ENCODE measurements around the gene TYW1B. TPM values are rescaled to one million over a fixed set of nuclear protein-coding genes. Genes with fewer than 3 reads are reported as not detected.
"Not testable (repeated sequence)": the region's sequence is repeated elsewhere in the genome, so short reads cannot be mapped to it uniquely, and the experiment has no call there.

The TYW1B gene
- polyA plus RNA-seq, 3 donors = 0.17 to 2.9 (median 0.31) TPM

GRCh38 chr7:72625721-72626423 lies 202.1 kb downstream of the TYW1B start:
- H2AFZ ChIP-seq (ENCODE audit: insufficient read depth, low read depth, low read length, poor library complexity, severe bottlenecking); H3K9ac ChIP-seq (ENCODE audit: insufficient read depth, low read length, poor library complexity, severe bottlenecking); H3K9me3 ChIP-seq (replicated peaks in 1 of 2; ENCODE audit: control insufficient read depth in 1 of 2, insufficient read depth in 1 of 2, low read length in 2 of 2); H3K36me3 ChIP-seq (replicated peaks in 1 of 2; ENCODE audit: control insufficient read depth in 1 of 2, insufficient read depth in 2 of 2, low read length in 2 of 2); H3K4me2 ChIP-seq (replicated peaks; ENCODE audit: extremely low read depth, low read length, poor library complexity, severe bottlenecking); H3K27ac ChIP-seq (ENCODE audit: low read depth in 1 of 2, low read length in 2 of 2); H3K4me3 Mint-ChIP-seq; H3K4me3 ChIP-seq (replicated peaks in 1 of 3; ENCODE audit: low read depth in 2 of 3, low read length in 3 of 3); intact Hi-C loops (cut with micrococcal nuclease); H3K27ac Mint-ChIP-seq; H4K20me1 ChIP-seq (ENCODE audit: insufficient read depth, low read length); H3K4me1 Mint-ChIP-seq; H3K9me3 Mint-ChIP-seq; H3K4me1 ChIP-seq (ENCODE audit: control insufficient read depth in 1 of 2, insufficient read depth in 2 of 2, low read length in 2 of 2); H3K27me3 ChIP-seq (ENCODE audit: control insufficient read depth in 2 of 2, insufficient read depth in 2 of 2, low read length in 2 of 2); H3K27me3 Mint-ChIP-seq (ENCODE audit: low read depth in 3 of 3); DNase-seq; H3K79me2 ChIP-seq (ENCODE audit: insufficient read depth, low read length): not testable (repeated sequence)
- H3K36me3 Mint-ChIP-seq = peaks cover 10 to 18% of the 10 kb centered on the region in 2 donors
- no CpG with 5 or more reads among the region's 4 CpGs for WGBS (ENCODE audit: insufficient coverage)

- no peak overlapping the region for H2AFZ ChIP-seq (ENCODE audit: insufficient read depth, low read depth, low read length, poor library complexity, severe bottlenecking)
- Mint-ChIP-seq H3K4me3 (no peak overlapping the region), H3K27me3 (ENCODE audit: low read depth in 3 of 3) (no peaks in the 10 kb centered on the region), H3K4me1 (no peaks in the 10 kb centered on the region), H3K9me3 (peaks cover 0 to 14% (median 7%) of the 10 kb centered on the region in 7 donors), H3K36me3 (peaks cover 5 to 27% of the 10 kb centered on the region in 2 donors), H3K27ac (no peak overlapping the region)
- WGBS (ENCODE audit: insufficient coverage) = 100% methylated on average over 3 of the region's 8 CpGs
- no peaks in the 10 kb centered on the region for H4K20me1 ChIP-seq (ENCODE audit: insufficient read depth, low read length)
- H3K79me2 ChIP-seq (ENCODE audit: insufficient read depth, low read length) = no peaks in the 10 kb centered on the region
- no peaks in the 10 kb centered on the region for H3K4me1 ChIP-seq (ENCODE audit: control insufficient read depth in 1 of 2, insufficient read depth in 2 of 2, low read length in 2 of 2)
- TF ChIP-seq CTCF (IDR thresholded peaks at IDR 0.05) = no peak
- H3K9ac ChIP-seq (ENCODE audit: insufficient read depth, low read length, poor library complexity, severe bottlenecking) = no peak overlapping the region
- intact Hi-C loops (cut with micrococcal nuclease) = no loop called here
- no peak overlapping the region for H3K4me2 ChIP-seq (replicated peaks; ENCODE audit: extremely low read depth, low read length, poor library complexity, severe bottlenecking)
- H3K27ac ChIP-seq (ENCODE audit: low read depth in 1 of 2, low read length in 2 of 2) = no peak overlapping the region
- no peaks in the 10 kb centered on the region for H3K36me3 ChIP-seq (replicated peaks in 1 of 2; ENCODE audit: control insufficient read depth in 1 of 2, insufficient read depth in 2 of 2, low read length in 2 of 2)
- DNase-seq = no peak
- no peaks in the 10 kb centered on the region for H3K27me3 ChIP-seq (ENCODE audit: control insufficient read depth in 2 of 2, insufficient read depth in 2 of 2, low read length in 2 of 2)
- H3K4me3 ChIP-seq (replicated peaks in 1 of 3; ENCODE audit: low read depth in 2 of 3, low read length in 3 of 3) = no peak overlapping the region
- no peaks in the 10 kb centered on the region for H3K9me3 ChIP-seq (replicated peaks in 1 of 2; ENCODE audit: control insufficient read depth in 1 of 2, insufficient read depth in 1 of 2, low read length in 2 of 2)
Observed at GRCh38 chr7:72622532-72622931, 205.5 kb downstream of the TYW1B start.

GRCh38 chr7:72621761-72622187 lies 206.2 kb downstream of the TYW1B start:
- H3K9ac ChIP-seq (ENCODE audit: insufficient read depth, low read length, poor library complexity, severe bottlenecking); H3K27ac Mint-ChIP-seq; DNase-seq; H3K4me3 ChIP-seq (replicated peaks in 1 of 3; ENCODE audit: low read depth in 2 of 3, low read length in 3 of 3); H3K4me2 ChIP-seq (replicated peaks; ENCODE audit: extremely low read depth, low read length, poor library complexity, severe bottlenecking); H2AFZ ChIP-seq (ENCODE audit: insufficient read depth, low read depth, low read length, poor library complexity, severe bottlenecking); H3K36me3 ChIP-seq (replicated peaks in 1 of 2; ENCODE audit: control insufficient read depth in 1 of 2, insufficient read depth in 2 of 2, low read length in 2 of 2); H3K27me3 ChIP-seq (ENCODE audit: control insufficient read depth in 2 of 2, insufficient read depth in 2 of 2, low read length in 2 of 2); H3K27me3 Mint-ChIP-seq (ENCODE audit: low read depth in 3 of 3); intact Hi-C loops (cut with micrococcal nuclease); H3K79me2 ChIP-seq (ENCODE audit: insufficient read depth, low read length); H3K4me1 Mint-ChIP-seq; H3K4me1 ChIP-seq (ENCODE audit: control insufficient read depth in 1 of 2, insufficient read depth in 2 of 2, low read length in 2 of 2); H3K9me3 ChIP-seq (replicated peaks in 1 of 2; ENCODE audit: control insufficient read depth in 1 of 2, insufficient read depth in 1 of 2, low read length in 2 of 2); H3K27ac ChIP-seq (ENCODE audit: low read depth in 1 of 2, low read length in 2 of 2); H3K4me3 Mint-ChIP-seq; H4K20me1 ChIP-seq (ENCODE audit: insufficient read depth, low read length): not testable (repeated sequence)
- peaks cover under 1 to 22% of the 10 kb centered on the region in 2 donors for H3K36me3 Mint-ChIP-seq
- 100% methylated on average over 1 of the region's 3 CpGs for WGBS (ENCODE audit: insufficient coverage)
- peaks cover 0 to 16% (median 7%) of the 10 kb centered on the region in 7 donors for H3K9me3 Mint-ChIP-seq

- H3K27me3 Mint-ChIP-seq (ENCODE audit: low read depth in 3 of 3); H3K4me3 Mint-ChIP-seq; H3K4me1 Mint-ChIP-seq; H3K79me2 ChIP-seq (ENCODE audit: insufficient read depth, low read length); H3K4me1 ChIP-seq (ENCODE audit: control insufficient read depth in 1 of 2, insufficient read depth in 2 of 2, low read length in 2 of 2); H3K9ac ChIP-seq (ENCODE audit: insufficient read depth, low read length, poor library complexity, severe bottlenecking); H2AFZ ChIP-seq (ENCODE audit: insufficient read depth, low read depth, low read length, poor library complexity, severe bottlenecking); H3K4me2 ChIP-seq (replicated peaks; ENCODE audit: extremely low read depth, low read length, poor library complexity, severe bottlenecking); H3K9me3 ChIP-seq (replicated peaks in 1 of 2; ENCODE audit: control insufficient read depth in 1 of 2, insufficient read depth in 1 of 2, low read length in 2 of 2); H3K27ac ChIP-seq (ENCODE audit: low read depth in 1 of 2, low read length in 2 of 2); H3K27me3 ChIP-seq (ENCODE audit: control insufficient read depth in 2 of 2, insufficient read depth in 2 of 2, low read length in 2 of 2); H4K20me1 ChIP-seq (ENCODE audit: insufficient read depth, low read length); intact Hi-C loops (cut with micrococcal nuclease); H3K4me3 ChIP-seq (replicated peaks in 1 of 3; ENCODE audit: low read depth in 2 of 3, low read length in 3 of 3); H3K36me3 ChIP-seq (replicated peaks in 1 of 2; ENCODE audit: control insufficient read depth in 1 of 2, insufficient read depth in 2 of 2, low read length in 2 of 2); DNase-seq: not testable (repeated sequence)
- Mint-ChIP-seq H3K9me3 (peaks cover 1 to 20% (median 10%) of the 10 kb centered on the region in 7 donors), H3K27ac (peak overlapping the region in 1 of 7 donors; percentile 5), H3K36me3 (peaks cover 4 to 22% of the 10 kb centered on the region in 2 donors)
- 91% methylated on average over 1 of the region's 2 CpGs for WGBS (ENCODE audit: insufficient coverage)
Observed at GRCh38 chr7:72620923-72621322, 207.1 kb downstream of the TYW1B start.
